Motor neuron (in vitro differentiated cells): ENCODE measurements around the gene ZBTB7C. TPM values are rescaled to one million over a fixed set of nuclear protein-coding genes. Genes with fewer than 3 reads are reported as not detected.

Experiments
- ATAC-seq, 8 experiments: fragments of 200-7000 bp; cut with Tn5 transposase; replicated peaks in 6 of 8; 2 replicates each; pipeline ENCODE4 v1.8.0; 2021; ENCODE audit warnings: mild to moderate bottlenecking in 8 of 8, moderate library complexity in 8 of 8
- H3K27ac ChIP-seq, 2 donors: fragments of 250-450 bp; sonication (Bioruptor Pico); 2 replicates each; pipeline ENCODE4 v1.9.0; 2021; ENCODE audit warnings: antibody characterized with exemption in 2 of 2, mild to moderate bottlenecking in 2 of 2, moderate library complexity in 1 of 2
- H3K4me1 ChIP-seq, 2 donors: fragments of 250-450 bp; sonication (Bioruptor Pico); replicated peaks in 1 of 2; 2 replicates each; pipeline ENCODE4 v1.6.1; 2021; ENCODE audit warnings: antibody characterized with exemption in 2 of 2, mild to moderate bottlenecking in 2 of 2, moderate library complexity in 1 of 2
- H3K4me3 ChIP-seq, 5 donors: fragments of 250-450 bp; sonication (Bioruptor Pico); 2 replicates each; pipeline ENCODE4 v1.9.0; 2021; ENCODE audit warnings: antibody characterized with exemption in 5 of 5, mild to moderate bottlenecking in 5 of 5, moderate library complexity in 4 of 5
- WGBS, 10 experiments: fragments of 450-650 bp; shearing (Covaris generic); methylation state at CpG; one replicate each; pipeline ENCODE4 v1.0.0; 2022; 5-methylcytosine and 5-hydroxymethylcytosine counted together
- in situ Hi-C, 9 experiments: fragments of 400-800 bp; cut with MboI; loops; one replicate each; pipeline ENCODE4 v1.15.0; 2021; ENCODE audit warnings: low sequenced_read_pairs in 9 of 9, low pct_unique_long_range_greater_than_20kb in 2 of 9; ENCODE audit not compliant: unreplicated experiment in 9 of 9
- total RNA-seq, 8 experiments: library from RNA; unstranded; fragments of 300-600 nt; gene quantifications; 2 replicates each; pipeline versions ENCODE4 v1.2.3 to v1.2.4, GENCODE V29; 2022

ZBTB7C gene
- total RNA-seq, 8 experiments from 2014 or later, result 0.36 to 11.2 (median 3.8) TPM

DNA sequence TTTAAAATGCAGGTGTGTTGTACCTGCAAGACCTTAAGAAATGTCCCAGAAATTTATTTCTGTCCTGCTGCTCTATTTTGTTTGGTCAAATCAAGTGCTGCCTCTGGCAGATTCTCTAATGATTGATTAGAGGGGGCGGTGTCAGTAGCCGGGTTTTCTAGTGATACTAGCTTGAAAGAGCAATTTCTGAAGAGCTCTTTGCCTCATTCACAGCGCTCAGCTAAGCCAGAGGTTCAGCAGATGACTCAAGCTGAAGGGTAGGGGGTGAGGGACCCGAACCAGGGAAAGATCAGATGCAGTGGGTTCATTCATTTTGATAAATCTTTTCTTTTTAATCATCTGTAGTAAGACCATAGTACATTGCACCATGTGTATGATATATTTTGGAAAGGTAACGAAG is 15.0 kb downstream of the ZBTB7C start:
- Histone ChIP-seq H3K4me1 (peaks cover 16 to 36% of the 10 kb centered on the region in 2 donors), H3K27ac (peak overlapping the region in 1 of 2 donors; percentile 41), H3K4me3 (no peak overlapping the region)
- WGBS, 10 experiments, result 25 to 80% (median 51%) methylated on average over 2 to 5 of the region's 5 CpGs; no CpG with 5 or more reads in 1 of the 10 experiments
- in situ Hi-C loops, result no loop called here
- ATAC-seq, result peak in 5 of 8 experiments; percentile 71 to 86 (median 77)

DNA sequence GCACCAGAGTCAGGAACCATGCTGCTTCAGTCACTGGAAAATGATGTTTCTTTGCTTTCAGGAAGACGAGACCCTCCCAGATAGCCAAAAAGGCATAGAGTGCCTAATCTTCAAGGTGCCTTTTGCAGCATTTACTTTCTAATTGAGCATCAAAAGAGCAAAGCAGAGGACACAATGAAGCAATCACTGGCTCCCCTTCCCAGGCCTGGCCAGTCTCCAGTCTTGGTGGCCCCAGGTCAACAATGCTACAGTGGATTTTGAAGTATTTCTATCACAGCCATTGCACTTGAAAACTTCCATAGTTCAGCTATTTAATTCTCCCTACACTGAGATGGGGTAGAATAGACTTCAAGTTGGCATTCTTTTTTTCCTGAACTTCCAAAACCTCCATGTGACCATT is 15.4 kb downstream of the ZBTB7C start:
- in situ Hi-C loops, result no loop called here
- Histone ChIP-seq H3K4me3 (no peak overlapping the region), H3K4me1 (peaks cover 16 to 36% of the 10 kb centered on the region in 2 donors), H3K27ac (no peak overlapping the region)
- no peak for ATAC-seq
- WGBS, 10 experiments, result 67 to 100% (median 83%) methylated on average over 1 of the region's 1 CpG; no CpG with 5 or more reads in 6 of the 10 experiments

DNA sequence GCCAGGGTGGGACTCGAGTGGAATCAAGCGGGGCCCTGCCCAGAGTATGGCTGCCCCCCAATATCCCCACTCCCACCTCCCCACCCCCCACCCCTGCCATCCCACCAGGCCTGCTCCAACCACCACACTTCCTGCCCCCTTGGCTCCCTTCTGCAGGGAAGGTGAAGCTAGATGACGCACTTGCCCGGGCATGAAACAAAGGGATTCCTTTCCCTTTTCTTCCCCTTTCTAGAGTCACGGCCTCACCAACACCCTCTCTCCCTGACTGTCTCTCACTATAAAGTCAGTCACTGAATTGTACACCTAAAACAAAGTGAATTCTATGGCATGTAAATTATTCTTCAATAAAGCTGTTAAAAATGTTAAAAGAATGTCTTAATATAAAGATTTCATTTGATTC is 16.0 kb downstream of the ZBTB7C start:
- Histone ChIP-seq H3K4me1 (peaks cover 16 to 36% of the 10 kb centered on the region in 2 donors), H3K4me3 (no peak overlapping the region), H3K27ac (no peak overlapping the region)
- WGBS, 10 experiments, result 83 to 100% (median 86%) methylated on average over 1 to 3 of the region's 5 CpGs; no CpG with 5 or more reads in 7 of the 10 experiments
- ATAC-seq, result peak in 1 of 8 experiments; percentile 11
- in situ Hi-C loops, result no loop called here

DNA sequence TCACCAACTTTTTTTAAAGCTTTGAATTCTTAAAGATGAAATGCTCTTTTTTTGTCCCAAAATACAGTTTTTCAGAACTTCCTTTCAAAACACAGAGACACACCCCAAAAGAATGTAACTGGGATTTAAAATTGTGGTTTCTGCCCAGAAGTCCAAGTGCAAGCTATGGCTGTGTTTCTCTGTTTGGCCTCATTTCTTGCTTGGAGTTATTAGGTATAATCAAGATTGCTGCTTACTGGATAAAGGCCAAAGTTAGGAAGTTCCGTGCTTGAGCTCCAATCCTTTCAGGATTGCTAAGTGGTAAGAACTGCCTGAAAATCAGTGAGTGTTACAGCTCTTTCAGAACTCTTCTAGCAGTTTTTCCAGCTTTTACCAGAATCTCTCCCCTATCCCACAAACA is 16.9 kb downstream of the ZBTB7C start:
- Histone ChIP-seq H3K4me1 (peaks cover 16 to 36% of the 10 kb centered on the region in 2 donors), H3K4me3 (no peak overlapping the region), H3K27ac (no peak overlapping the region)
- 0 to 100% (median 88%) methylated on average over 1 of the region's 1 CpG; no CpG with 5 or more reads in 3 of the 10 experiments for WGBS, 10 experiments
- in situ Hi-C loops, result no loop called here
- no peak for ATAC-seq

DNA sequence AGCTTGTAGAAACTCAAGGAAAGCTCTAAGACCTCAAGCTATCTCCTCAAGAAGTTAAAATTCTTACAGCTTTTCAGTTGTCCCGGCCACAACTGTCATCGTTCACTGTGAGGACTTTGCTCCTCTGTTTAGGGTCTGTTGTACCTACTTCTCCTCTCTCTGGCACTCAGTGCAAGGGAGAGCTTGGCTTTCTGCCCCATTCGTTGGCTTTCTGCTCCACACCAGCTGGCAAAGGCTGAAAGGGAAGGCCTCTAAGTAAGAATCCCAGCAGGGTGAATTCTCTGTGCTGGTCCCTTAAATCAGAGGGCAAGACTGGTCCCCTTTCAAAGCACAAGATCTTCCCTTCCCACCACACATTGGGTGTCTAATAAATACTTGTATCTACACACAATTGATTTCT is 17.3 kb downstream of the ZBTB7C start:
- 20 to 100% (median 80%) methylated on average over 1 to 3 of the region's 3 CpGs; no CpG with 5 or more reads in 3 of the 10 experiments for WGBS, 10 experiments
- Histone ChIP-seq H3K4me3 (no peak overlapping the region), H3K27ac (no peak overlapping the region), H3K4me1 (peaks cover 16 to 36% of the 10 kb centered on the region in 2 donors)
- in situ Hi-C loops, result no loop called here
- ATAC-seq, result peak in 1 of 8 experiments; percentile 2

DNA sequence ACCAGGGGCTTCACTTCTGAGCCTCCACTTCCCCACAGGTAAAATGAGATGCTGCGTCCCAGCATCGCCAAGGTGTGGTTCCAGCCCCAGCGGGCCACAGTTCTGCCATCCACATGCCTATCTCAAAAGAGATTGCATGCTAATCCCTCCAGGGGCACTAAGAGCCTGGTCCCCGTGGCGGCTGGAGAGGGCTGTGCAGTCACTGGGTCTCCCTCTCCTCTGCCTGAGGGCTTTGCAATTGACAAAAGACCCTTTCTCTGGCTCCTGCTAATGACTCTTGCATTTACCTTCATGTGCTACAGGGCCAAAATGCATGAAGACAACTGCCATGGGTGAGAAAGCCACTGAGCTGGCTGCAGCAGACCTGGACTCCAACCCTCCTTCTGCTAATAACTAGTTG is 18.5 kb downstream of the ZBTB7C start:
- 67 to 100% (median 80%) methylated on average over 1 to 4 of the region's 5 CpGs; no CpG with 5 or more reads in 5 of the 10 experiments for WGBS, 10 experiments
- in situ Hi-C loops, result no loop called here
- no peak for ATAC-seq
- no peak overlapping the region for H3K27ac ChIP-seq
- peaks cover 14 to 27% of the 10 kb centered on the region in 2 donors for H3K4me1 ChIP-seq
- no peak overlapping the region for H3K4me3 ChIP-seq

DNA sequence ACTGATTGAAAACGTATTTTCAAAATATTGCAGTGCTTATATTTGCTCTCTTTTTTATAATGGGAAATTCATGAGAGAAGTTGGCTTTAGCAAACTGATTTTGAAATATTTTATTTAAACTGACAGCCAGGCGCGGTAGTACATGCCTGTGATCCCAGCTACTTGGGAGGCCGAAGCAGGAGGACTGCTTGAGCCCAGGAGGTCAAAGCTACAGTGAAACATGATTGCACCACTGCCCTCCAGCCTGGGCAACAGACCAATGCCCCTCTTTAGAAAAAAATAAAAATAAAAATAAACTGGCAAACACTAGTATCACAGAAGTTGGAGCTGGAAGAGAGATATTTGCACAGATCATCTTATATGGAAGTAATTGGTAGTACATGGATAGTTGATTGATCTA is 20.7 kb downstream of the ZBTB7C start:
- 70 to 100% (median 82%) methylated on average over 1 to 4 of the region's 4 CpGs; no CpG with 5 or more reads in 2 of the 10 experiments for WGBS, 10 experiments
- no peak for ATAC-seq

DNA sequence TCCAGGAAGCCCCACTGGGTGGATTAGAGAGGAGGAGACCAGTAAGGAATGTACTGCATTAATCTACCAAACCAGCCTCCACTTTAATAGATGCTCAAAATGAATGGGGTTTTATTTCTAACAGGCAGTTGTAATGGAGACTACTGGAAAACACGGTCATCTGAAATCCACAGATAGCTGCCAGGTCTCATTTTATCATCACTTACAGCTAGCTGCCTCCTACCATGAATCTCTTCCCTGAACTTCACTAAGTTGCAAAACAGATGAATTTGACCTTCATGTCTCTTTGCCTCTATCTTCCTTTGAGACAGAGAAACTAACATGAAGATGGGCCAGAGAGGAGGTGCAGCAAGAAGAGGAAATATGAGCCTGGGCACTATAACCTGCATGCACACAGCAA is 21.9 kb downstream of the ZBTB7C start:
- in situ Hi-C loops, result no loop called here
- H3K27ac ChIP-seq, result no peak overlapping the region
- WGBS, 10 experiments, result 0 to 86% (median 71%) methylated on average over 1 of the region's 1 CpG; no CpG with 5 or more reads in 5 of the 10 experiments
- no peaks in the 10 kb centered on the region for H3K4me1 ChIP-seq
- no peak overlapping the region for H3K4me3 ChIP-seq
- no peak for ATAC-seq

More for the DNA sequence above, 20.7 kb downstream of the ZBTB7C start:
- H3K4me1 ChIP-seq, result peaks cover 0 to 8% of the 10 kb centered on the region in 2 donors
- no peak overlapping the region for H3K27ac ChIP-seq
- in situ Hi-C loops, result no loop called here
- H3K4me3 ChIP-seq, result no peak overlapping the region

DNA sequence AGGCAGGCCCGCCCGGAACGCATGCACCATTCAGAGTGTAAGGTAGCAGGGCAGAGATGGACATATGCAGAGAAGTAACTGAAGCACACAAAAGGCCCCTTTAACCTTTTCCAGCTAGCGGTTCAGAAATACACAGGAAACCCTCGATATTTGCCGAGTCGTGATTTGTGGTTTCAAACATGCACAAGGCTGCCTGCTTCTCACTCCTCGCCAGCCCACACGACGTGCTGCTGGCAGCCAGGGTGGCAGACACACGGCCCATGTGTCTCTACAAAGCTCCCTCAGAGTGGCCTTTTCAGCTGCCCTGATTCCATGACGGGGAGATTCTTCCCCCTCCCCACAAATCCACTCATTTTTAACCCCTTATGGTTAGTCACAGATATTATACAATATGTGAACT is 23.6 kb downstream of the ZBTB7C start:
- no peak for ATAC-seq
- H3K27ac ChIP-seq, result no peak overlapping the region
- in situ Hi-C loops, result no loop called here
- 40 to 97% (median 68%) methylated on average over 1 to 11 of the region's 12 CpGs; no CpG with 5 or more reads in 6 of the 10 experiments for WGBS, 10 experiments
- H3K4me1 ChIP-seq, result no peaks in the 10 kb centered on the region
- no peak overlapping the region for H3K4me3 ChIP-seq

DNA sequence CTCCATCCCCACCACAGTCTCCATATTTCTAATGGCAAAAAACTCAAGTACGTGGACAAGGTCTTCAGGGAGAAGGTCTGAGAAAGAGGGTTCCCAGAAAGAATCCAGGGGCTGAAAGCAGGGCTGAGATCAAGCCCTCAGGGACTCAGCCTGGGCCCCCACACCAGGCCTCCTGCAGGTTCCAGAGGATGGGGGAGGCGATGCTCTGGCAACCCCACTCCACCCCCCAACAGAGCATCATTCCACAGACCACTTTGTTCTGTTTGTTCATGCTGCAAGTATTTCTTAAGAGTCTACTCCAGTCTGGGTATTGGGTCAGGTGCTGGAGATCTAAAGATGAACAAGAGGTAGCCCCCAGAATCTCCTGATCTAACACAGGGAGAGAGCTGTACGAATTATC is 32.2 kb downstream of the ZBTB7C start:
- no peak for ATAC-seq
- Histone ChIP-seq H3K4me1 (peaks cover 6 to 8% of the 10 kb centered on the region in 2 donors), H3K27ac (no peak overlapping the region), H3K4me3 (no peak overlapping the region)
- WGBS, 10 experiments, result 0 to 67% (median 20%) methylated on average over 1 to 3 of the region's 3 CpGs; no CpG with 5 or more reads in 5 of the 10 experiments
- in situ Hi-C loops, result no loop called here

DNA sequence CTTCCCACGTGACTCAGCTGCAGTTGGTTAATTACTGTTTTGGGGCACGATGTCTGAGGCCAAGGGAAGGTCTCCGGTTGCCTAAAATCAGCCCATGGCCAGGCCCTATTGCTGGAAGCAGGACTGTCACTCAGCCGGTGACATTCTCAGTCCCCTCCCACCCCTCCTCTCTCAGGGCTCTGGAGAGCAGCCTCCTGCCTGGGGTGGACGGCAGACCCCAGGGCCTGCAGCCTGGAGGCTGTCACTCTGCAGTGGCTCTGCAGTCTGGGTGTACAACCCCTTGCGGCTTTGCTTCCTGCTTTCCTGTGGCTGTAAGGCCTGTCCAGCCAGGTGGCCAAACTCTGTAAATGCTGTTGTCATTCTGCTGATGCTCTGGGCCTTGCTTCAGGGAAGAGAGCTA is 32.8 kb downstream of the ZBTB7C start:
- in situ Hi-C loops, result no loop called here
- peak overlapping the region in 1 of 2 donors; percentile 9 for H3K27ac ChIP-seq

DNA sequence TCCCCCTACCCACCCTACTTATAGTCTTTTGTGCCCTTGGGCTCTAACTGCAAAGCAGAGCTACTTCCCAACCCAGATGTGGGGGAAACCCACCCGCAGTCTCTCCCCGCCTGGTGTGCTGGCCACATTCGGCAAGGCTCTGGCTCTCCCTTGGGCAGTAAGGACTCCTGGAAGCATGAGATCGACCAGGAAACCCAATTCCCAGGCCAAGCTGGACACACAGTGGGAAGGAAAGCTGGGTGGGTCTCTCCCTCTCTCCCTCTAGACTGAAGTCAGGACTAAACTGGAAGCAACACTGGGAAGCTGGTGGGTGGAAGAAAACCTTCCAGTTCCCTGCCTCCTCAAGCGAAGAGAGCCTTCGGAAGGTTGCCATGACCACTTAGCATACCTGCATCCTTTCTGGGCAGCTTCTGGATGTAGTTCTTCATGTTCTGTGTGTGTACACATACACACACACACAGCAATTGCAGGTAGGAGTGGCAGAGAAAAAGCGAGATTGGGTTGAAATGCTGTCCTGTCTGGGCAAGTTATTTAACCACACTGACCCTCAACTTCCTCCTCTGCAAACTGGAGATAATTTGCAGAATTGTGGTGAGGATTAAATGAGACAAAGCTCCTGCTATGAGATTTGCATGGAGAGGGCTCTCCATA is 33.9 kb downstream of the ZBTB7C start:
- H3K27ac ChIP-seq, result no peak overlapping the region
- in situ Hi-C loops, result no loop called here
- no peak overlapping the region for H3K4me3 ChIP-seq
- H3K4me1 ChIP-seq, result peaks cover 6 to 8% of the 10 kb centered on the region in 2 donors
- 0 to 100% (median 68%) methylated on average over 1 to 5 of the region's 7 CpGs; no CpG with 5 or more reads in 3 of the 10 experiments for WGBS, 10 experiments
- ATAC-seq, result peak in 3 of 8 experiments; percentile 16 to 54 (median 41)

More for the DNA sequence above, 32.8 kb downstream of the ZBTB7C start:
- Histone ChIP-seq H3K4me1 (peaks cover 6 to 8% of the 10 kb centered on the region in 2 donors), H3K4me3 (no peak overlapping the region)
- WGBS, 10 experiments, result 17 to 100% (median 70%) methylated on average over 1 to 2 of the region's 6 CpGs; no CpG with 5 or more reads in 6 of the 10 experiments
- ATAC-seq, result peak in 5 of 8 experiments; percentile 85 to 99 (median 88)

DNA sequence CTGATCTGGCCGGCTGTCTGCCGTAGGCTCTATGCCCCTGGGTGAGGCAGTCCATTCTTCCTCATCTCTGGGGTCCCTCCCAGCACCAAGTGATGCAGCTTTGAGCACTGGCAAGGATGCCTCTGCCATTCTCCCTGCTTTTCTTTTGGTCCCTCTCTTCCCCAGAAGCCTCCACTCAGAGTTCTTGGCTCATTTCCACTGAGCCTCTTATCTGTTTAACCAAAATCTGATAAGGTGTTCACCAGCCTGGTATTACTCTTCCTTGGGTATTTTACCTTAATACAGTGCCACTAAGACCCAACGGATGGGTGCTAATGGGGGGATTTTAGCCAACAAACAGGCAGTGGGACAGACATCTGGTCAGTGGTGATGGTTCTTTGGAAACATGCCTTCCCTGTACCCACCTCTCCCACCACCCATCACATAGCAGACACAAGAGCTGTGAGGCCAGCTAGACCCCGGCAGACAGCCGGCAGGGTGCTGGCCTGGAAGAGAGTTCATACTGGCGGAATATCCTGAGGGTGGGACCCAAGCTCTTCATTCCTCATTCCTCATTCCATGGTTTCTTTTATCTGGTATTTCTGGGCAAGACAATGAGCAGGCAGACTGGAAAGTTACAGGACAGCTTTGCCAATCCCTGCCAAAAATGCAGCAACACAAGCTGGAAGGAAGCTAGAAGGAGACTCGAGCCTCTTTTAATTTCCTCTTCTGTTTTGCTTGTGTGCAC is 34.6 kb downstream of the ZBTB7C start:
- in situ Hi-C loops, result no loop called here
- Histone ChIP-seq H3K4me3 (no peak overlapping the region), H3K27ac (no peak overlapping the region), H3K4me1 (peaks cover 6 to 8% of the 10 kb centered on the region in 2 donors)
- peak in 3 of 8 experiments; percentile 14 to 61 (median 45) for ATAC-seq
- 21 to 100% (median 80%) methylated on average over 1 to 4 of the region's 7 CpGs; no CpG with 5 or more reads in 1 of the 10 experiments for WGBS, 10 experiments
